Stimulated activated CD8-positive, alpha-beta memory T cell treated with anti-CD3 and anti-CD28 coated beads, Interleukin-7, amount 100 ng/mL, for 4 hours (primary cell): ENCODE data around the gene PA2G4.
A peak's percentile ranks its signal among the peaks of the same experiment; 100 is the strongest.
"Not testable (repeated sequence)": the region's sequence is repeated elsewhere in the genome, so short reads cannot be mapped to it uniquely, and the experiment has no call there.

Experiments
- DNase-seq, 2 donors: peaks; one replicate each; pipeline ENCODE4 v3.0.0-alpha.2; 2020; ENCODE audit warnings: low read depth in 2 of 2

Gene PA2G4

GRCh38 chr12:56099787-56100186 lies 4.6 kb upstream of the PA2G4 start:
- DNase-seq: no peak

DNA sequence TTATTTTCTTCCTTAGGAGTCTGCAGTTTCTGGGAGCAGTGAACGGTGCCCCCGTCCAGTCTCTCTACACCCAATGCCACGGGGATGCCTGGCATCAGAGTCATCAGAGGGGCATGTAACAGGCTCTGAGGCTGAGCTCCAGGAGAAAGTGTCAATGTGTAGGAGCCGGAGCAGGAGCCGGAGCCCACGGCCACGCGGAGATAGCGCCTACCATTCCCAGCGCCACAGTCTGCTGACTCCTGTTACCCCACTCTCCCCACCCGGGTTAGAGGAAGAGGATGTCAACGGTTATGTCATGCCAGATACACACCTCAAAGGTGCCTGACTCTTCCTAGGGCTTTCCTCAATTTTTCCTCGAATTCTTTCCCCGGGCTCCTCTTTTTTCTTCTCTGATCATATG lies 3.3 kb upstream of the PA2G4 start:
- no peak for DNase-seq

- no peak for DNase-seq
Measured at GRCh38 chr12:56102683-56103065, 1.7 kb upstream of the PA2G4 start.

GRCh38 chr12:56103066-56103711 lies 1.2 kb upstream of the PA2G4 start:
- DNase-seq: no peak

DNA sequence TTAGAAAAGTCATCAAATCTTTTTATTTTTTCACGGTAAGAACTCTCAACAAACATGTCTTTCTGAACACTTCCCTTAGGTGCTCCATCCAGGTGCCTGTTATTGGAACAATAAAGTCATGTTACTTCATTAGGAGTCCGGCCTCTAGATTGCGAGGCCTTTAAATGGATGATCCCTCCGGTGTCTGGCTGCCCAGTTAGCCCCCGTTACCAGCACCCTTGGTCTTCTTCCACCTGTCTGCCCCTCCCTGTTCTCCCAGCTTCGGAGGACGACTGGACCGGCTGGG lies 593 bp upstream of the PA2G4 start:
- no peak for DNase-seq

DNA sequence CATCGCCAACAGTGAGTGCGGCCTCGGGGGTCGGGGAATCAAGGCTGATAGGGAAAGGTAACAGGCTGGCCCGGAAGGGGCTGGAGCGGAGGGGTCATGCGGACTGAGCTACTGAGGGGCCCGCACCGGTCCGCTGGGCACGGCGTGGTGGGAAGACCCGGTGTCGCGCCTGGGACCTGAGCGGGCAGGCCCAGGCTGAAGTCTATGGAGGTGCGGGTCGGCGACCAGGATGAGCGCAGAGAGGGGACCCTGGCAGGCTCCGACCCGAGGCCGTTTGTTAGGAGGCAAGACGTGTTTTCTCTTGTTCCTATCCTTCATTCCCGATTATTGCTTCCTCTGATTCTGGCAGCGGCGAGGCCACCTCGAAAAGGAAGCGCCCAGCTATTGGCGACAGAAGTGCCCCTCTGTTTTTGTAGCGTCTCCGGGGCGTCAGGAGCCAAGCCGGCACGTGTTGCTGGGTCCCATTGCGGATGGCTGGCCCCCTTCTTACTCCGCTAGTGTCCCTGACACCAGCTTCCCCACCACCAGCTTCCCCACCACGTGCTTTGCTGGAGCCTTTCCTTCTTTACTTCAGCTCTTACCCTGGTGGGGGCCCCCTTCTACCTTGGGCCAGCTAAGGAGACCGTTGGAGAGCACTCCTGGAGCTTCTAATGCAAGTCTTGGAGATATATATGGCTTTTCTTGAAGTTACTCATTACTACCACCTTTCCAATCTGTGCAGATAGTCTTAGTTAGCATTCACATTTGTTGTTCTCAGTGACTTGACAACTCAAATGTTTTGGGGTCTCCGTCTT lies 653 bp downstream of the PA2G4 start:
- DNase-seq: no peak

GRCh38 chr12:56105609-56105902 lies 1.2 kb downstream of the PA2G4 start:
- DNase-seq: no peak

GRCh38 chr12:56107242-56107641 lies 2.9 kb downstream of the PA2G4 start:
- no peak for DNase-seq

DNA sequence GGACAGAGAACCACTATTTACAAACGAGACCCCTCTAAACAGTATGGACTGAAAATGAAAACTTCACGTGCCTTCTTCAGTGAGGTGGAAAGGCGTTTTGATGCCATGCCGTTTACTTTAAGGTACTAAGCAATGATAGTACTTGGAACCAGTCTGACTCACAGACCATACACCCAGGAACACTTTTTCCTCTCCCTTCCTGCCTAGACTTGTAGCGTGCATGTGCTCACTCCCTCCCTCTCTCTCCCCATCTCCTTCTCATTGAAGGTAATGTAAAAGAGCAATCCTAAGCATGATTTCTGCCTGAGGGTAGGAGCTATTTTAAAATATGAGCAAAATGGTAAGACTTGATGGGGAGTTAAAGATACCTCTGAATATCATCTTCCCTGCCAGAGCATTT lies 6.2 kb downstream of the PA2G4 start:
- DNase-seq: no peak

- no peak for DNase-seq
Measured at GRCh38 chr12:56114084-56114483, 9.7 kb downstream of the PA2G4 start.

DNA sequence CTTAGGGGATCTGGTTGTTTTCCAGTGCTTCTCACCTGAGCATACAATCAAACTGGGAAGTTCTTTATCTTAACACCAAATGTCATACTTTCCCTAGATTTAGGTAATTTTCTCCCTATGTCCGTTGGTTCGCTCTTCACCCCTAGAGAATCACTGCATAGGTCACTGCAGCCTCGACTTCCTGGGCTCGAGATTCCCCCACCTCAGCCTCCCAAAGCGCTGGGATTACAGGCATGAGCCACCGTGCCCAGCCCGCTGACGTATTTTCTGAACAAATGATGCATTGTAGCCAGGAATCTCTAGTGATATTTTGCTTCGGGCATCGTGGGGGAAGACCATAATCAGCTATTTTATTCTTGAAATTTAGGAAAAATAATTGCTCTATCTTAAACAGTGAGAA lies 11.0 kb downstream of the PA2G4 start:
- DNase-seq: no peak

- DNase-seq: peak; percentile 88 to 91
Measured at GRCh38 chr12:56116267-56117081, 12.1 kb downstream of the PA2G4 start, which contains the start of gene RPL41. TSS of gene RPL41 (plus strand) at chr12:56116633.

DNA sequence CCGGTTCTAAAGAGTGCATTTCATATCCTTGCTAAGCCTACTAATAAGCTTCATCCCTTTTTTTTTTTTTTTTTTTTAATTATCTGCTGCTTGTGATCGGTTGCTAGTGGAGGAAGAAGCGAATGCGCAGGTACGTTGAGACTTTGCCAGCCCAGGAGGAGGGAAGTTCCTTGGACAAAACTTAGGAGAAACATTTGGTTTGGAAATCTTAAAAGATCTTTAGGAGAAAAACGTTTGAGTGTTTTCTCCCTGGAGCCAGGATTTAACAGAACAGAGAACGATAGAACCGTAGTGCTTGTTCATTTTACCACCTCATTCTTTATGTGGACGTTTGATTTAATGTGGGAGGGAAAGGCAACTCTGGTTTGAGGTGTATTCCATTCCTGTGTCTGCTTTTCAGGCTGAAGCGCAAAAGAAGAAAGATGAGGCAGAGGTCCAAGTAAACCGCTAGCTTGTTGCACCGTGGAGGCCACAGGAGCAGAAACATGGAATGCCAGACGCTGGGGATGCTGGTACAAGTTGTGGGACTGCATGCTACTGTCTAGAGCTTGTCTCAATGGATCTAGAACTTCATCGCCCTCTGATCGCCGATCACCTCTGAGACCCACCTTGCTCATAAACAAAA lies 12.8 kb downstream of the PA2G4 start:
- not testable (repeated sequence) for DNase-seq

DNA sequence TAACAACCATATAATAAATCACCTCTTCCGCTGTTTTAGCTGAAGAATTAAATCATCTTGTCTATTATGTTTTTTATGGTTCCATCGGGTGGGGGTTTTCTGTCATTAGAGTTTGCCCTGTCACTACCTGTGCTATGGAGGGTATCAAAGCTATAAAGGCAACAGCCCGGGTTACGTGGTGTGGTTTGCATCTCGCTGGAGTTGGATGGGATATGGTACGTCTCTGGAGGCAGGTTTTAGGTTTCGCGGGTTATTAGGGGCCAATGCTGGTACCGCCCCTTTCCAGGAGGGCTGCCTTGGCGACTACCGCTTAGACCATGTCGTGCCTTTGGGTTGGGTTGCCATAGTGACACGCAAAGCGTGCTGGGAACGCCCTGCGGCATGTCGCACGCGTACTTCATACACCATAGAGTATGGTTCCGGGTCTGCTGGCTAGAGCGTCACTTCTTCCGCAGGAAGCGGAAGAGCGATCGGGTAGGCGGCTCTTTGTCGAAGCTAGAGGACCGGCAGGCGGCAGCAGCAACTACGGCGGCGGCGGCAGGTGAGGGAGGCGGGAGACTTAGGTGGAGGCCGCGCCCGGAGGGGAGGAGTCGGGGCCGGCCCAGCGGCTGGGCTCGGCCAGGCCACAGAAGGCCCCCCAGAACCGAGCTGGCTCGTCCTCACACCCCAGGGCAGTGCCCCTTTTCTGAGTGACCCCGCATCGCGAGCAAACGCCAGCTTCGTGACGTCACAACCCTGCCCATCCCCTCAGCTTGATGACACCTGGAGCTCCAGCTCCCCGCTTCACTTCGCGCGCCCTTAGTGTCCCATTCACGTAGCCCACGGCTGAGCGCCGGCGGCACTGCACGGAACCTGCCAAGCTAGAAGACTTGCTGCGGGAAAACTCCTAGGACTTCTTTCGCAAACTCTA lies 13.7 kb downstream of the PA2G4 start, which contains the start of gene ZC3H10:
TSS of gene ZC3H10 (plus strand) at position 489 of the 910 bp plus-strand sequence. CDS start 2,297 bp downstream, outside the sequence.
- DNase-seq: peak; percentile 96 to 98

- DNase-seq: no peak
Measured at GRCh38 chr12:56118688-56119357, 14.5 kb downstream of the PA2G4 start.

DNA sequence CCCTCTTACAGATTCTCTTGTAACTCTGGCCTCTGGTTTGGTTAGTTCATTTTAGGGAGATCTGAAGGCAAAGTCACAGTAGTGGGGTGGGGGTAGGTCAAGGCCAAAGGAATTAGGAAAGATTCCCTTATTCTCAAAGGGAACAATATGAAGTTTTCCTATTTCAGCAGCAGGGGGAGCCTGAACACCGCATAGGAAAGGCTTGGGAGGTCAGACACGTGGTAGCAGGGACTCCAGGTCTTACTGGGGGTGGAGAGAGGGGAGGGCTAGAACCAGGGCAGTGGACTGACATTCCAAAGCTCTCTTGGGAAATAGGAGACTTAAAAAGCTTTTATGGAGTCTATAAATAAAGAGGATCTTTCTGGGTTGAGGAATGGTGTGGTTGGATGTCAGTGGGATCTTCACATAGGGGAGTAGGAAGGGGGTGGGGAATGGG lies 15.0 kb downstream of the PA2G4 start:
- peak; percentile 35 to 40 for DNase-seq

DNA sequence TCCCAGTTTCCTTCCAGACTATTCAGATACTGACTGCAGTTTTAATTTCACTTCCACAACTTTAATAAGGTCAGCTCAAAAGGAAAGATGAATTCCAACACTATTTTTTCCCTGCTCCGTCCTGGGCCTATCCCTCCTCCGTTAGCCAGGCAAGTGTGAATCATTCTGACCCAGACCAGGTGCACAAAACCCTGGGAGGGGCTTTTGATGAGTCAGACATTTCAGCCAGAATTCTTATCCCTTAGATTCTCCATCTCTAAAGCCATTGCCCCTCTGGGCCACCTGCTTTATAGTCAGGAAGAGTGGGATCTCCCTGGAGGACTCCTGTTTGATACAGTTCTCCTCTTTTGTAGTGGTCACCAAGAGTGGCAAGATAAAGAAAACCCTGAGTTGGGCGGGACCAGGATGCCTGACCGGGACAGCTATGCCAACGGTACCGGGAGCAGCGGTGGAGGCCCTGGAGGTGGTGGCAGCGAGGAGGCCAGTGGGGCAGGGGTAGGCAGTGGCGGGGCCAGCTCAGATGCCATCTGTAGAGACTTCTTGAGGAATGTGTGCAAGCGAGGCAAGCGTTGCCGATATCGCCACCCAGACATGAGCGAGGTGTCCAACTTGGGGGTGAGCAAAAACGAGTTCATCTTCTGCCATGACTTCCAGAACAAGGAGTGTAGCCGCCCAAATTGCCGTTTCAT lies 15.9 kb downstream of the PA2G4 start:
- DNase-seq: no peak

- no peak for DNase-seq
Measured at GRCh38 chr12:56121204-56121870, 17.0 kb downstream of the PA2G4 start.

GRCh38 chr12:56122637-56123036 lies 18.3 kb downstream of the PA2G4 start:
- DNase-seq: no peak

DNA sequence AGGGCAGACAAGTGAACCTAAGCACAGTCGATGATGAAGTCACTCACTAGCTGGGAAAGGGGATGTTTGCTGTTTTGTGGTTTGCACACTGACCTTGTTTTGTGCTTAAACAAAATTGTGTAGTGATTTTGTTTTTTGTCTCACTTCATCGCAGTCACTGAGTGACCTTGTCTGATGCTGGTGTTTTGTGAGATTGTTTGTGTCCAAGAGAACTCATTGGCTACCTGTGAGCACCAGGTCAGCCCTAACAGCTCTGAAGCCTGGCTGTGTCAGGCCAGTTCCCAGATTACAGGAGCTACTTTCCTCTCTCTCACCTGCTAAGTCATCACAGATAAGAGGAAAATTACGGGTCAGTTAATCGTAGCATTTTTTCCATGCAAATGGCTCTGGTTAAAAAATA lies 19.8 kb downstream of the PA2G4 start:
- no peak for DNase-seq
